HG03045 (cell line): ENCODE measurements around the gene NCKAP5.
"Not testable (repeated sequence)": the region's sequence is repeated elsewhere in the genome, so short reads cannot be mapped to it uniquely, and the experiment has no call there.

Source experiments
- ATAC-seq: cut with Tn5 transposase; IDR thresholded peaks from one replicate; pipeline ENCODE4 v1.9.1; 2021; ENCODE audit warnings: mild to moderate bottlenecking, moderate library complexity; ENCODE audit not compliant: unreplicated experiment

Gene NCKAP5

GRCh38 chr2:132715386-132716351, 852.6 kb downstream of the NCKAP5 start:
- ATAC-seq: no peak

GRCh38 chr2:132703396-132703795, 864.9 kb downstream of the NCKAP5 start:
- ATAC-seq: no peak

GRCh38 chr2:132701810-132702209, 866.5 kb downstream of the NCKAP5 start:
- no peak for ATAC-seq

- not testable (repeated sequence) for ATAC-seq
These were observed 868.5 kb downstream of the NCKAP5 start for GRCh38 chr2:132699802-132700201.

- not testable (repeated sequence) for ATAC-seq
These were observed 869.9 kb downstream of the NCKAP5 start for GRCh38 chr2:132698347-132698746.

GRCh38 chr2:132697556-132698205, 870.6 kb downstream of the NCKAP5 start:
- no peak for ATAC-seq

- no peak for ATAC-seq
These were observed 875.4 kb downstream of the NCKAP5 start for GRCh38 chr2:132692816-132693215.

GRCh38 chr2:132691556-132691955, 876.7 kb downstream of the NCKAP5 start:
- no peak for ATAC-seq

GRCh38 chr2:132690664-132691303, 877.5 kb downstream of the NCKAP5 start:
- no peak for ATAC-seq

- ATAC-seq: no peak
These were observed 886.5 kb downstream of the NCKAP5 start for GRCh38 chr2:132681766-132682165.

GRCh38 chr2:132680544-132680943, 887.7 kb downstream of the NCKAP5 start:
- ATAC-seq: no peak

- ATAC-seq: no peak
These were observed 889.8 kb downstream of the NCKAP5 start for GRCh38 chr2:132678483-132678882.

GRCh38 chr2:132677661-132678060, 890.6 kb downstream of the NCKAP5 start:
- ATAC-seq: no peak

- ATAC-seq: no peak
These were observed 891.3 kb downstream of the NCKAP5 start for GRCh38 chr2:132676999-132677398.

- no peak for ATAC-seq
These were observed 897.0 kb downstream of the NCKAP5 start for GRCh38 chr2:132671151-132671835.

GRCh38 chr2:132670496-132671150, 897.6 kb downstream of the NCKAP5 start:
- ATAC-seq: no peak

GRCh38 chr2:132669908-132670495, 898.3 kb downstream of the NCKAP5 start, which contains the start of gene LYPD1:
TSS of gene LYPD1 (minus strand) at chr2:132670205. CDS start at chr2:132669932, 273 bp downstream.
- ATAC-seq: no peak

- ATAC-seq: no peak
These were observed 899.0 kb downstream of the NCKAP5 start for GRCh38 chr2:132668987-132669907.
